Measurements from ENCODE around the gene VWA1. TPM values are rescaled to one million over a fixed set of nuclear protein-coding genes. Genes with fewer than 3 reads are reported as not detected.
"Not testable (repeated sequence)": the region's sequence is repeated elsewhere in the genome, so short reads cannot be mapped to it uniquely, and the experiment has no call there.

VWA1 gene
- total and polyA plus RNA-seq, 2 experiments from 2014 or later, result 31.5 to 48.1 TPM

GRCh38 chr1:1406101-1406820 is 29.2 kb upstream of the VWA1 start:
- no peak for DNase-seq (ENCODE audit: low read depth in 1 of 2, low spot score in 1 of 2)
- peak overlapping the region; percentile 84 for H3K27ac ChIP-seq
- H3K36me3 ChIP-seq, result peaks cover 24% of the 10 kb centered on the region

DNA sequence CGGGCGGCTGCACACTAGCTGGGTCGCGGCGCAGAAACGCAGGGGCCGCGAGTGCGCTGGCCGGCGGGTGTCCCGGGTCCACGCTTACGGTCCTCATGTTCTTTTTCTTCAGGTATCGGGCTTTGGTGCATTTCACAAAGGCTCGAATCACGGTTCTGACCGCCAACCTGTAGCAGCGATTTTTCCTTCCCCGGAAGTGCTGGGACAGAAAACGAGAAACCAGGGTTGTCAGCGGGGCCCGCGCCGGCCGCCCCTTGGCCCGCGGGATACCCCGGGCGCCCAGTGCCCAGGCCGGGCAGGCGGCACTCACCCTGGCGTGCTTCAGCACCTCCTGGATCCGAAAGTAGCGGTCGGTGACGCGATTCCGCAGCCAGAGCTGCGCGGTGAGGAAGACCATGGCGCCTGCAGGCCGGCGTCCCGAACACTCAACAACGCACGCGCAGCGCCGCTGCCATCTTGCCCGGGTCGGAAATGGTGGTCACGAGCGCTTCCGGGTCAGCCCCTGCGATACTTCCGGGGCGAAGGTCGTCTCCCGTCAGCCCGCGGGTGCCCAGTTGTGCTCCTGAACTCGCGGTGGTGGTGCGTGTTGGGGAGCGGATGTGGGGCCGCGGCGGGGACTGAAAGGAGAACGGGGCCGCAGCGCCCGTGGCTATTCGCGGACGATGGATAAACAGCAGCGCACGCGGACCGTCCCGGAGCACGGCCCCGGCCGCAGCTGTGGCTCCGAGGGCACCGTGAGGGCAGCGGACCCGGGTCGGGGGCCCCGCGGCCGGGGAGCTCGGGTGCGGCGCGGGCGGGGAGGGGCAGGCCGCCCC is 28.5 kb upstream of the VWA1 start, which contains the start of gene MRPL20:
TSS of gene MRPL20 (minus strand) at position 473 of the 815 bp plus-strand sequence. CDS start at position 397, 76 bp downstream.
- TF ChIP-seq, protein P1, sequence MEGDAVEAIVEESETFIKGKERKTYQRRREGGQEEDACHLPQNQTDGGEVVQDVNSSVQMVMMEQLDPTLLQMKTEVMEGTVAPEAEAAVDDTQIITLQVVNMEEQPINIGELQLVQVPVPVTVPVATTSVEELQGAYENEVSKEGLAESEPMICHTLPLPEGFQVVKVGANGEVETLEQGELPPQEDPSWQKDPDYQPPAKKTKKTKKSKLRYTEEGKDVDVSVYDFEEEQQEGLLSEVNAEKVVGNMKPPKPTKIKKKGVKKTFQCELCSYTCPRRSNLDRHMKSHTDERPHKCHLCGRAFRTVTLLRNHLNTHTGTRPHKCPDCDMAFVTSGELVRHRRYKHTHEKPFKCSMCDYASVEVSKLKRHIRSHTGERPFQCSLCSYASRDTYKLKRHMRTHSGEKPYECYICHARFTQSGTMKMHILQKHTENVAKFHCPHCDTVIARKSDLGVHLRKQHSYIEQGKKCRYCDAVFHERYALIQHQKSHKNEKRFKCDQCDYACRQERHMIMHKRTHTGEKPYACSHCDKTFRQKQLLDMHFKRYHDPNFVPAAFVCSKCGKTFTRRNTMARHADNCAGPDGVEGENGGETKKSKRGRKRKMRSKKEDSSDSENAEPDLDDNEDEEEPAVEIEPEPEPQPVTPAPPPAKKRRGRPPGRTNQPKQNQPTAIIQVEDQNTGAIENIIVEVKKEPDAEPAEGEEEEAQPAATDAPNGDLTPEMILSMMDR (IDR thresholded peaks at IDR 0.05; ENCODE audit: low read depth, low read length), result no peak
- H3K27ac ChIP-seq, result peak within 1 kb of the TSS; percentile 84
- H3K27me3 ChIP-seq, result no peaks in the 10 kb centered on the region
- H3K9me3 ChIP-seq (ENCODE audit: low read depth), result no peaks in the 10 kb centered on the region
- peaks cover 17% of the 10 kb centered on the region for H3K36me3 ChIP-seq
- peaks cover 11% of the 10 kb centered on the region for H3K4me1 ChIP-seq (ENCODE audit: low read depth)
- H3K4me3 ChIP-seq, result peak within 1 kb of the TSS; percentile 72
- DNase-seq (ENCODE audit: low read depth in 1 of 2, low spot score in 1 of 2), result peak; percentile 91 to 95

More at GRCh38 chr1:1406101-1406820, 29.2 kb upstream of the VWA1 start:
- H3K4me1 ChIP-seq (ENCODE audit: low read depth), result peaks cover 11% of the 10 kb centered on the region
- H3K27me3 ChIP-seq, result no peaks in the 10 kb centered on the region
- TF ChIP-seq, protein P1 (IDR thresholded peaks at IDR 0.05; ENCODE audit: low read depth, low read length), result no peak
- peak overlapping the region; percentile 72 for H3K4me3 ChIP-seq
- H3K9me3 ChIP-seq (ENCODE audit: low read depth), result no peaks in the 10 kb centered on the region

DNA sequence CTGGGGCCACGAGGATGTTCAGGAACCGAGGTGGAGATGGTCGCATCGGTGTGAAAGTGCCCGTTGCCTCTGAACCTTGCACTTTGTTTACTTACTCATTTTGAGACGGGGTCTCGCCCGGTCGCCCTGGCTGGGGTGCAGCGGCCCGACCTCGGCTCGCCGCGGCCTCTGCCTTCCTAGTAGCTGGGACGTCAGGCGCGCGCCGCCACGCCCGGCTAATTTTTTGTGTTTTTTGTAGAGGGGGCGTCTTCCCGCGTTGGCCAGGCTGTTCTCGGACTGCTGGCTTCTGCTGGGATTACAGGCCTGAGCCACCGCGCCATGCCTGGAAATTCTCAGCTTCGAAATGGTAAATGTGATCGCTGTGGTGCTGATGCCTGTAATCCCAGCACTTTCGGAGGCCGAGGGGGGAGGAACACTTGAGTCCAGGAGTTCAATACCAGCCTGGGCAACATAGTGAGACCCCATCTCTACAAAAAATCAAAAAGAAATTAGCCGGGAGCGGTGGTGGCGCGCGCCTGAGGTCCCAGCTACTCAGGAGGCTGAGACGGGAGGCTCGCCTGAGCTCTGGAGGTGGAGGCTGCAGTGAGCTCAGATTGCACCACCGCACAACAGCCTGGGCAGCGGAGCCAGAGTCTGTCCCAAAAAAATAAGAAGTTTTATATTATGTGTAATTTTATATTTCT is 27.7 kb upstream of the VWA1 start:
- H3K27me3 ChIP-seq, result no peaks in the 10 kb centered on the region
- peaks cover 16% of the 10 kb centered on the region for H3K36me3 ChIP-seq
- TF ChIP-seq, protein P1 (IDR thresholded peaks at IDR 0.05; ENCODE audit: low read depth, low read length), result peak; percentile 1
- peak; percentile 47 to 56 for DNase-seq (ENCODE audit: low read depth in 1 of 2, low spot score in 1 of 2)
- H3K4me3 ChIP-seq, result peak overlapping the region; percentile 72
- peak overlapping the region; percentile 84 for H3K27ac ChIP-seq
- H3K9me3 ChIP-seq (ENCODE audit: low read depth), result no peaks in the 10 kb centered on the region
- peaks cover 11% of the 10 kb centered on the region for H3K4me1 ChIP-seq (ENCODE audit: low read depth)

GRCh38 chr1:1410238-1410637 is 25.3 kb upstream of the VWA1 start:
- not testable (repeated sequence) for DNase-seq (ENCODE audit: low read depth in 1 of 2, low spot score in 1 of 2); H3K27ac ChIP-seq; H3K4me3 ChIP-seq; H3K9me3 ChIP-seq (ENCODE audit: low read depth); H3K27me3 ChIP-seq; H3K36me3 ChIP-seq
- peaks cover 11% of the 10 kb centered on the region for H3K4me1 ChIP-seq (ENCODE audit: low read depth)

DNA sequence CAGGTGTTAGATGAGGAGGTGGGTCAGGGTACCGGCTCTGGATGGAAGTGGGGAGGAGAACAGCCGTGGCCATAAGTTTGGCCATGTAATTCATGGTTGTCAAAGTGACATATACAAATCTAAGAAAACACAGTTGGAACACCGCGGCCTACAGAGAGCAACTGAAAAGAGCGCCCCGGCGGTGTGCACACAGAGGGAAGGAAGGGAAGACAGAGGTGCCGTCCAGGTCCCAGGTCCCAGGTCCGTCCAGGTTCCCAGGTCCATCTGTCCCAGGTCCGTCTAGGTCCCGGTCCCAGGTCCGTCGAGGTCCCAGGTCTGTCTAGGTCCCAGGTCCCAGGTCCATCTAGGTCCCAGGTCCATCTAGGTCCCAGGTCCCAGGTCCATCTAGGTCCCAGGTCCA is 23.9 kb upstream of the VWA1 start:
- no peaks in the 10 kb centered on the region for H3K36me3 ChIP-seq
- H3K27ac ChIP-seq, result no peak overlapping the region
- TF ChIP-seq, protein P1 (IDR thresholded peaks at IDR 0.05; ENCODE audit: low read depth, low read length), result no peak
- no peak overlapping the region for H3K4me3 ChIP-seq
- DNase-seq (ENCODE audit: low read depth in 1 of 2, low spot score in 1 of 2), result no peak
- no peaks in the 10 kb centered on the region for H3K27me3 ChIP-seq
- H3K4me1 ChIP-seq (ENCODE audit: low read depth), result peaks cover 7% of the 10 kb centered on the region
- no peaks in the 10 kb centered on the region for H3K9me3 ChIP-seq (ENCODE audit: low read depth)

DNA sequence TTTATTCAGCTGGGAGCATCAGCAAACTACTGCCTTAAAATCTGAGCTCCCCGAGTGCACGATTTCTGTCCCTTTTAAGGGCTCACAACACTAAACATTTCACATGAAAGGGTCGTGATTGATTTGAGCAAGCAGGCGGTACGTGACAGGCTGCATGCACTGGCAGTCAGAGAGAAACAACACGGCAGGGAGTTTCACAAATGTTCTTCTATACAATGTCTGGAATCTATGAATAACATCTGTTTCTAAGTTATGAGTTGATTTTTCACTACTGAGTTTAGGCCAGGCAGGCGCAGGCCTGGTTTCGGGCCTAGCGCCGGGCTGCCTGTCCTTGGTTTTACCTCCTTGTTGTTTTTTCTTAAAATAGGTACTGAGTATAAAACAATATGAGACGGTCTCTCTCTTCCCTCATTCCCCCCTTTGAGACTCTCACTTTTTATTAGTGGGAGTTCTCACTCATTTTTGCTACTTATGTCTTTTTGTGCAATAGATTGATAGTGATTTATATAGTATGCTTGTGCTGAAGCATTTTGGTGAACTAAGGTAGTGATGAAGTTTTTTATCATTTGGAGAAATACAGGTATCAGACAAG is 23.1 kb upstream of the VWA1 start:
- H3K27ac ChIP-seq; H3K4me3 ChIP-seq; H3K9me3 ChIP-seq (ENCODE audit: low read depth); H3K36me3 ChIP-seq; DNase-seq (ENCODE audit: low read depth in 1 of 2, low spot score in 1 of 2); H3K27me3 ChIP-seq; H3K4me1 ChIP-seq (ENCODE audit: low read depth): not testable (repeated sequence)

Measured in cardiac muscle cell (in vitro differentiated cells and primary cell).